ENCODE results near the gene CD22.

GRCh38 chr19:35284153-35285094 is 44.6 kb upstream of the CD22 start:
- no peak for TF ChIP-seq CTCF (IDR thresholded peaks at IDR 0.05; ENCODE audit: low read depth, low read length)
- TF ChIP-seq EZH2phosphoT487 (IDR thresholded peaks at IDR 0.05; ENCODE audit: low read depth), result no peak
